Adrenal gland (tissue), 12 donors: ENCODE data around the gene FOXRED2. TPM values are rescaled to one million over a fixed set of nuclear protein-coding genes. Genes with fewer than 3 reads are reported as not detected.
A peak's percentile ranks its signal among the peaks of the same experiment; 100 is the strongest.
"Not testable (repeated sequence)": the region's sequence is repeated elsewhere in the genome, so short reads cannot be mapped to it uniquely, and the experiment has no call there.

Experiments used
- DNase-seq, 7 donors: peaks; one replicate each; pipeline ENCODE4 v3.0.0-alpha.2; 2019 to 2020
- H3K27ac ChIP-seq, 5 donors: fragments of 200-600 bp; sonication (generic) in 4 of 5; 1 replicate in 3 of 5; 2 replicates in 2 of 5; pipeline versions ENCODE4 v1.5.1 to v1.8.0; 2016 to 2020; ENCODE audit warnings: mild to moderate bottlenecking in 1 of 5
- H3K27me3 ChIP-seq: fragments of 200-600 bp; 2 replicates; pipeline ENCODE4 v1.8.0; 2021
- H3K36me3 ChIP-seq, 2 donors: fragments of 200-600 bp; replicated peaks in 1 of 2; 1 replicate in 1 of 2; 2 replicates in 1 of 2; pipeline versions ENCODE4 v1.5.1 to v1.8.0; 2018 to 2022
- H3K4me1 ChIP-seq, 2 donors: fragments of 200-600 bp; replicated peaks in 1 of 2; 1 replicate in 1 of 2; 2 replicates in 1 of 2; pipeline versions ENCODE4 v1.5.1 to v1.8.0; 2018 to 2021
- H3K4me3 ChIP-seq, 4 donors: fragments of 200-600 bp; sonication (generic) in 3 of 4; one replicate each; pipeline ENCODE4 v1.5.1; 2016 to 2018
- H3K9me3 ChIP-seq, 3 donors: fragments of 200-600 bp; sonication (generic) in 1 of 3; replicated peaks in 1 of 3; 1 replicate in 2 of 3; 2 replicates in 1 of 3; pipeline versions ENCODE4 v1.5.1 to v1.8.0; 2016 to 2021
- POLR2A ChIP-seq, 2 donors: fragments of 450-650 bp; IDR thresholded peaks; one replicate each; pipeline ENCODE4 v1.6.1; 2017; ENCODE audit warnings: antibody characterized with exemption in 2 of 2, mild to moderate bottlenecking in 2 of 2, moderate library complexity in 1 of 2
- WGBS, 4 donors: extraction: QIAGEN DNeasy Blood & Tissue Kit in 2 of 4; methylation state at CpG; one replicate each; pipeline versions ENCODE4 v1.1.5 to v1.1.7; 2013 to 2017; 5-methylcytosine and 5-hydroxymethylcytosine counted together
- intact Hi-C, 2 donors: fragments of 100-400 bp; cut with DNase I; formaldehyde crosslinking; loops; one replicate each; pipeline versions ENCODE4 v1.14.1 to v1.15.0; 2022 to 2023
- polyA plus RNA-seq, 3 donors: library from polyadenylated mRNA; stranded (reverse); fragments of 200-250 nt in 2 of 3; fragments of 350-450 nt in 1 of 3; fragmentation: Illumina TruSeq in 1 of 3; extraction: RNeasy Lipid Tissue Mini Kit (QIAGEN cat#74804) in 1 of 3; gene quantifications; one replicate each; pipeline ENCODE4 v1.2.3, GENCODE V29; 2013 to 2014
- total RNA-seq, 9 donors: library from RNA; depleted of rRNA in 4 of 9; stranded (reverse); fragments of >200 nt in 4 of 9; fragments of 120-200 nt in 1 of 9; fragmentation: NEBNext Ultra II Directional in 1 of 9; extraction: Animal tissue kit (Norgen Biotek cat#: 25700) in 1 of 9; gene quantifications; one replicate each; pipeline versions ENCODE4 v1.1.0 to v1.2.4, GENCODE V29; 2013 to 2023
- TF ChIP-seq, protein P1 (sequence below), 6 experiments: fragments of 450-650 bp in 4 of 6; fragments of 200-600 bp in 2 of 6; sonication (generic) in 1 of 6; IDR thresholded peaks; 1 replicate in 5 of 6; 2 replicates in 1 of 6; pipeline versions ENCODE4 v1.5.1 to v1.8.0; 2016 to 2021; ENCODE audit warnings: antibody characterized with exemption in 6 of 6, mild to moderate bottlenecking in 2 of 6, moderate library complexity in 1 of 6
- donor health status: healthy with polysubstance abuse.
- donor health status: Bipolar disorder and iron deficiency.
- donor health status: DM: yes; HTN: yes; CAD: no.
- donor health status: DM: no; HTN: no; CAD: no.
- donor health status: DM: no; HTN: no; CAD: no.
- donor health status: DM: yes; HTN: yes; CAD: no.

The FOXRED2 gene
- total and polyA plus RNA-seq, 12 donors = 5.5 to 37.6 (median 22.9) TPM

GRCh38 chr22:36455571-36456463 lies 51.0 kb downstream of the FOXRED2 start:
- Histone ChIP-seq H3K4me3 (peak overlapping the region in 1 of 4 donors; percentile 55), H3K4me1 (peaks cover 21 to 28% of the 10 kb centered on the region in 2 donors), H3K27me3 (no peaks in the 10 kb centered on the region), H3K9me3 (no peaks in the 10 kb centered on the region), H3K36me3 (no peaks in the 10 kb centered on the region), H3K27ac (peak overlapping the region in 4 of 5 donors; percentile 1 to 86 (median 82))
- no peak for DNase-seq
- TF ChIP-seq, protein P1, sequence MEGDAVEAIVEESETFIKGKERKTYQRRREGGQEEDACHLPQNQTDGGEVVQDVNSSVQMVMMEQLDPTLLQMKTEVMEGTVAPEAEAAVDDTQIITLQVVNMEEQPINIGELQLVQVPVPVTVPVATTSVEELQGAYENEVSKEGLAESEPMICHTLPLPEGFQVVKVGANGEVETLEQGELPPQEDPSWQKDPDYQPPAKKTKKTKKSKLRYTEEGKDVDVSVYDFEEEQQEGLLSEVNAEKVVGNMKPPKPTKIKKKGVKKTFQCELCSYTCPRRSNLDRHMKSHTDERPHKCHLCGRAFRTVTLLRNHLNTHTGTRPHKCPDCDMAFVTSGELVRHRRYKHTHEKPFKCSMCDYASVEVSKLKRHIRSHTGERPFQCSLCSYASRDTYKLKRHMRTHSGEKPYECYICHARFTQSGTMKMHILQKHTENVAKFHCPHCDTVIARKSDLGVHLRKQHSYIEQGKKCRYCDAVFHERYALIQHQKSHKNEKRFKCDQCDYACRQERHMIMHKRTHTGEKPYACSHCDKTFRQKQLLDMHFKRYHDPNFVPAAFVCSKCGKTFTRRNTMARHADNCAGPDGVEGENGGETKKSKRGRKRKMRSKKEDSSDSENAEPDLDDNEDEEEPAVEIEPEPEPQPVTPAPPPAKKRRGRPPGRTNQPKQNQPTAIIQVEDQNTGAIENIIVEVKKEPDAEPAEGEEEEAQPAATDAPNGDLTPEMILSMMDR (IDR thresholded peaks at IDR 0.05) = no peak
- TF ChIP-seq POLR2A (IDR thresholded peaks at IDR 0.05) = no peak
- intact Hi-C loops = no loop called here
- 75 to 89% (median 81%) methylated on average over 16 to 21 of the region's 21 CpGs for WGBS, 4 donors

DNA sequence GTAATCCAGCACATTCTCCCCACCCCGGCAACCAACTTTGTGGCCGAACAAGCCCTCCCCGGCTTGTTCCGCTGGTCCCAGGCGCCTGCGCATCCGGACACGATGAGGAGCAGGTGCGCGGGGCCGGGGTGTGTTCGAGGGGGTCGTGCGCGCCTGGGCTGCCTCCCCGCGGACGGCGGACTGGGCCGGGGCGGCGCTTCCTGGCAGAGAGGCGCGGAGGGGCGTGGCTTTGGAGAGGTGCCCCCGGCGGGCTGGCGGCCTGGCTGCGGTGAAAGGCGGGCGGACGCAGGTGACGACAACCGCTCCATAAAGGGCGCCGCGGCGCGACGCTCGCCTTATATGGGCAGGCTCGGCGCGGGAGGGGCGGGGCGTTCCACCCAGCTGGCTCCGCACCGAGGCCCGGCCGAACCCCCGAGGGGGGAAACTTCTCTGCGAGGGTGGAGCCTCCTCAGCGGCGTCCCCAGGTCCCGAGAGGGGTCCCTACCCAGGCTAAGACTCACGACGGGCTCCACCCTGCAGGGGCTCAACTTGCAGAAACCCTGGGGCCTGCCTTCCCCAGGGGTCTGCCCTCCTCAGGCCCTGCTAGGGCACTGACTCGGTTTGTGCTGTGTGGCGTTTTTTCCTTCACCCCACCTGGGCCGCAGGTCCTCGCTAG lies 51.8 kb downstream of the FOXRED2 start:
- no peaks in the 10 kb centered on the region for H3K9me3 ChIP-seq
- no peaks in the 10 kb centered on the region for H3K36me3 ChIP-seq
- peak; percentile 85 to 95 (median 92) for DNase-seq
- 2 to 47% (median 3%) methylated on average over 3 to 61 of the region's 61 CpGs for WGBS, 4 donors
- H3K4me1 ChIP-seq = peaks cover 21 to 28% of the 10 kb centered on the region in 2 donors
- no peaks in the 10 kb centered on the region for H3K27me3 ChIP-seq
- intact Hi-C loops = no loop called here
- TF ChIP-seq POLR2A (IDR thresholded peaks at IDR 0.05) = peak; percentile 50 to 61
- TF ChIP-seq, protein P1 (IDR thresholded peaks at IDR 0.05) = no peak
- H3K4me3 ChIP-seq = peak overlapping the region in 2 of 4 donors; percentile 55 to 56
- peak overlapping the region in 4 of 5 donors; percentile 62 to 86 (median 82) for H3K27ac ChIP-seq

GRCh38 chr22:36453855-36454378 lies 52.9 kb downstream of the FOXRED2 start:
- H3K27ac ChIP-seq = peak overlapping the region in 2 of 5 donors; percentile 7 to 17
- WGBS, 4 donors = 92 to 99% (median 97%) methylated on average over 10 to 16 of the region's 16 CpGs
- peaks cover 21 to 33% of the 10 kb centered on the region in 2 donors for H3K4me1 ChIP-seq
- DNase-seq = no peak
- no peaks in the 10 kb centered on the region for H3K9me3 ChIP-seq
- no peak for TF ChIP-seq POLR2A (IDR thresholded peaks at IDR 0.05)
- TF ChIP-seq, protein P1 (IDR thresholded peaks at IDR 0.05) = no peak
- no peaks in the 10 kb centered on the region for H3K36me3 ChIP-seq
- H3K4me3 ChIP-seq = no peak overlapping the region
- intact Hi-C loops = no loop called here
- no peaks in the 10 kb centered on the region for H3K27me3 ChIP-seq

GRCh38 chr22:36452978-36453607 lies 53.7 kb downstream of the FOXRED2 start:
- not testable (repeated sequence) for DNase-seq

More at GRCh38 chr22:36452978-36453607, 53.7 kb downstream of the FOXRED2 start:
- H3K27me3 ChIP-seq, H3K4me3 ChIP-seq, H3K9me3 ChIP-seq, H3K36me3 ChIP-seq, intact Hi-C loops: not testable (repeated sequence)
- Histone ChIP-seq H3K27ac (peak overlapping the region in 4 of 5 donors; percentile 69 to 90 (median 89)), H3K4me1 (peaks cover 26 to 39% of the 10 kb centered on the region in 2 donors)
- 67 to 76% (median 71%) methylated on average over 5 of the region's 5 CpGs for WGBS, 4 donors
